ENCODE data around the gene USP31. TPM values are rescaled to one million over a fixed set of nuclear protein-coding genes. Genes with fewer than 3 reads are reported as not detected.

The USP31 gene
- total and polyA plus RNA-seq, 2 of the 13 experiments (the other 11 are each of a cell fraction or from before 2014, with no cell fraction given) = 22.5 to 23.3 TPM

DNA sequence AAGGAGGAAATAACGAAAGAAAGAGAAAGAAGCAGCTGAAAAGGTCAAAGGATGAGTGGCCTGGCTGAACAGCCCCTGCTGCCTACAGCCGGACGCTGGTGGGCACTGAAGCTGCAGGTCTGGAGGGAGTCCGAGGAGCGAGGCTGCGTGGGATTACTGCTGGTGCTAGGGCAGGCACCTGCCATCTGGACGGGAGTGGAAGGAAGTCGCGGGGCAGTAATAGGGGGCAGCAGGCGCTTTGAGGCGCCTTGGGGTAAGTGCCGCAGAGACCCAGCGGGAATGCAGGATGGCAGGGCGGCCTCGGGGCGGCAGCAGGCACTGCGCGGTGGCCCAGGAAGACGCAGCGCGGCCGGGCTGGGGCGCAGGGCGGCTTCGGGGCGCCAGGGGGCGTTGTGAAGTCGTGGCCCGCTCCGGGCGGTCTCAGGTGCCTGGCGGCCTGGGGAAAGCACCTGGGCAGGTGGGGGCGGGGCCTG is 33.0 kb upstream of the USP31 start (continued):
- peak; percentile 65; the same call in 1 of the 2 replicates for TF ChIP-seq RFXAP (CRISPR knock-in tag; IDR thresholded peaks at IDR 0.05; ENCODE audit: borderline replicate concordance)
- no peak for TF ChIP-seq BRCA1 (CRISPR knock-in tag; IDR thresholded peaks at IDR 0.05)
- peak; percentile 93 for TF ChIP-seq ZNF691 (CRISPR knock-in tag; IDR thresholded peaks at IDR 0.05; ENCODE audit: borderline replicate concordance, low read depth)
- peak; percentile 73; the same call in 1 of the 2 replicates for TF ChIP-seq ZBTB7B (CRISPR knock-in tag; IDR thresholded peaks at IDR 0.05)
- TF ChIP-seq NFE2L1 (CRISPR knock-in tag; IDR thresholded peaks at IDR 0.05; ENCODE audit: borderline replicate concordance) = no peak
- TF ChIP-seq, protein P1, sequence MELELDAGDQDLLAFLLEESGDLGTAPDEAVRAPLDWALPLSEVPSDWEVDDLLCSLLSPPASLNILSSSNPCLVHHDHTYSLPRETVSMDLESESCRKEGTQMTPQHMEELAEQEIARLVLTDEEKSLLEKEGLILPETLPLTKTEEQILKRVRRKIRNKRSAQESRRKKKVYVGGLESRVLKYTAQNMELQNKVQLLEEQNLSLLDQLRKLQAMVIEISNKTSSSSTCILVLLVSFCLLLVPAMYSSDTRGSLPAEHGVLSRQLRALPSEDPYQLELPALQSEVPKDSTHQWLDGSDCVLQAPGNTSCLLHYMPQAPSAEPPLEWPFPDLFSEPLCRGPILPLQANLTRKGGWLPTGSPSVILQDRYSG (CRISPR knock-in tag; IDR thresholded peaks at IDR 0.05) = no peak
- no peak for TF ChIP-seq ZHX2 (IDR thresholded peaks at IDR 0.05; ENCODE audit: low read depth)
- TF ChIP-seq ZHX2 (CRISPR knock-in tag; IDR thresholded peaks at IDR 0.05; ENCODE audit: borderline replicate concordance) = no peak
- peak; percentile 92 for TF ChIP-seq KDM2A (CRISPR knock-in tag; IDR thresholded peaks at IDR 0.05; ENCODE audit: borderline replicate concordance, low read depth)
- TF ChIP-seq, protein P2, sequence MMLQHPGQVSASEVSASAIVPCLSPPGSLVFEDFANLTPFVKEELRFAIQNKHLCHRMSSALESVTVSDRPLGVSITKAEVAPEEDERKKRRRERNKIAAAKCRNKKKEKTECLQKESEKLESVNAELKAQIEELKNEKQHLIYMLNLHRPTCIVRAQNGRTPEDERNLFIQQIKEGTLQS (CRISPR knock-in tag; IDR thresholded peaks at IDR 0.05) = 0 out of 2 replicates have a peak, but pooled peaks have one; percentile 47
- TF ChIP-seq SAFB2 (CRISPR knock-in tag; IDR thresholded peaks at IDR 0.05; ENCODE audit: borderline replicate concordance, low read depth) = 0 out of 2 replicates have a peak, but pooled peaks have one; percentile 74
- TF ChIP-seq HNRNPL (IDR thresholded peaks at IDR 0.05; ENCODE audit: low read depth, low read length) = 0 out of 2 replicates have a peak, but pooled peaks have one; percentile 40
- TF ChIP-seq SRSF9 (IDR thresholded peaks at IDR 0.05; ENCODE audit: borderline replicate concordance, insufficient read depth, low read depth, low read length, poor library complexity, severe bottlenecking) = no peak
- no peak for TF ChIP-seq MLLT10 (CRISPR knock-in tag; IDR thresholded peaks at IDR 0.05)
- no peak for TF ChIP-seq RCOR2 (CRISPR knock-in tag; IDR thresholded peaks at IDR 0.05)
- TF ChIP-seq, protein P3, sequence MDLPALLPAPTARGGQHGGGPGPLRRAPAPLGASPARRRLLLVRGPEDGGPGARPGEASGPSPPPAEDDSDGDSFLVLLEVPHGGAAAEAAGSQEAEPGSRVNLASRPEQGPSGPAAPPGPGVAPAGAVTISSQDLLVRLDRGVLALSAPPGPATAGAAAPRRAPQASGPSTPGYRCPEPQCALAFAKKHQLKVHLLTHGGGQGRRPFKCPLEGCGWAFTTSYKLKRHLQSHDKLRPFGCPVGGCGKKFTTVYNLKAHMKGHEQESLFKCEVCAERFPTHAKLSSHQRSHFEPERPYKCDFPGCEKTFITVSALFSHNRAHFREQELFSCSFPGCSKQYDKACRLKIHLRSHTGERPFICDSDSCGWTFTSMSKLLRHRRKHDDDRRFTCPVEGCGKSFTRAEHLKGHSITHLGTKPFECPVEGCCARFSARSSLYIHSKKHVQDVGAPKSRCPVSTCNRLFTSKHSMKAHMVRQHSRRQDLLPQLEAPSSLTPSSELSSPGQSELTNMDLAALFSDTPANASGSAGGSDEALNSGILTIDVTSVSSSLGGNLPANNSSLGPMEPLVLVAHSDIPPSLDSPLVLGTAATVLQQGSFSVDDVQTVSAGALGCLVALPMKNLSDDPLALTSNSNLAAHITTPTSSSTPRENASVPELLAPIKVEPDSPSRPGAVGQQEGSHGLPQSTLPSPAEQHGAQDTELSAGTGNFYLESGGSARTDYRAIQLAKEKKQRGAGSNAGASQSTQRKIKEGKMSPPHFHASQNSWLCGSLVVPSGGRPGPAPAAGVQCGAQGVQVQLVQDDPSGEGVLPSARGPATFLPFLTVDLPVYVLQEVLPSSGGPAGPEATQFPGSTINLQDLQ (CRISPR knock-in tag; IDR thresholded peaks at IDR 0.05) = no peak
- no peak for TF ChIP-seq ZNF337 (CRISPR knock-in tag; IDR thresholded peaks at IDR 0.05; ENCODE audit: borderline replicate concordance, low read depth)

All from HepG2 (cell line).